Ovary (tissue), 3 donors: ENCODE results near the gene LCP1.

Experiments
- EP300 ChIP-seq: sonication (generic); formaldehyde crosslinking; IDR thresholded peaks from one replicate; pipeline ENCODE4 v1.6.1; 2017; ENCODE audit warnings: antibody characterized with exemption
- POLR2A ChIP-seq: fragments of 450-650 bp; IDR thresholded peaks from one replicate; pipeline ENCODE4 v1.6.1; 2017; ENCODE audit warnings: antibody characterized with exemption, mild to moderate bottlenecking, moderate library complexity
- TF ChIP-seq, protein P1 (sequence below), 3 donors: fragments of 450-650 bp in 2 of 3; fragments of 200-600 bp in 1 of 3; IDR thresholded peaks; one replicate each; pipeline versions ENCODE4 v1.5.1 to v1.8.0; 2016 to 2022; ENCODE audit warnings: antibody characterized with exemption in 3 of 3, mild to moderate bottlenecking in 1 of 3
- donor health status: DM: no; HTN: no; CAD: no.

DNA sequence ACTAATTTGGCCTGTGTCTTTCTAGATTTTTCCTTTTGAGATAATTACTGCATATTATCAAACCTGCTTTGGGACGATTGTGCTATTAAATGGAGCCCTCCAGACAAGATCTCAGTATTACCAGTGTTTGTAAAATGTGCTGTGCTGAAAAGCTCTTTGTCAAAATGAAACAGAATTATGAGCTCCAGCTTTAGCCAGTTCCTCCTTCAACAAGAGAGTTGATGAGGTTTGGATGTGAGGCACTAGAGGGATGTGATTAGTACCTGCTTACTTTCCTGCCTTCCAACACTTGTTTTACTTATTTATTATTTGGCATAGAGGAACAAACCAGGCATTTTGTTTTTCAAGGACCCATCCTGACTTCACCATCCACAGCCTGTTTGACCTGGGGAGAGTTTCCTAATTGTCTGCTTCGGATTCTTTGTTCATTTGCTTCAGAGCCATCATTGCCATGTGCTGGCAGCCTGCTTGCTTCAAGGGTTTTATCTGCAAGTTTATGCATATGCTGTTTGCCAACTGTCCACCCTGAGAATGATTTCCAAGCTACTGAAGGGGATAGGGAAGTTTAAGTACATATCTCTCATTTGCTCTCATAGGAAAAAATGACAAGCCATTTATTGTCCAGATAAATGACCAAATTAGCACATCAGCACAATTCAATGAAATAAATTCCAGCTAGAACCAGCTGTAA lies 44.2 kb downstream of the LCP1 start:
- TF ChIP-seq POLR2A = no peak
- TF ChIP-seq, protein P1, sequence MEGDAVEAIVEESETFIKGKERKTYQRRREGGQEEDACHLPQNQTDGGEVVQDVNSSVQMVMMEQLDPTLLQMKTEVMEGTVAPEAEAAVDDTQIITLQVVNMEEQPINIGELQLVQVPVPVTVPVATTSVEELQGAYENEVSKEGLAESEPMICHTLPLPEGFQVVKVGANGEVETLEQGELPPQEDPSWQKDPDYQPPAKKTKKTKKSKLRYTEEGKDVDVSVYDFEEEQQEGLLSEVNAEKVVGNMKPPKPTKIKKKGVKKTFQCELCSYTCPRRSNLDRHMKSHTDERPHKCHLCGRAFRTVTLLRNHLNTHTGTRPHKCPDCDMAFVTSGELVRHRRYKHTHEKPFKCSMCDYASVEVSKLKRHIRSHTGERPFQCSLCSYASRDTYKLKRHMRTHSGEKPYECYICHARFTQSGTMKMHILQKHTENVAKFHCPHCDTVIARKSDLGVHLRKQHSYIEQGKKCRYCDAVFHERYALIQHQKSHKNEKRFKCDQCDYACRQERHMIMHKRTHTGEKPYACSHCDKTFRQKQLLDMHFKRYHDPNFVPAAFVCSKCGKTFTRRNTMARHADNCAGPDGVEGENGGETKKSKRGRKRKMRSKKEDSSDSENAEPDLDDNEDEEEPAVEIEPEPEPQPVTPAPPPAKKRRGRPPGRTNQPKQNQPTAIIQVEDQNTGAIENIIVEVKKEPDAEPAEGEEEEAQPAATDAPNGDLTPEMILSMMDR (IDR thresholded peaks at IDR 0.05) = no peak
- no peak for TF ChIP-seq EP300
